ENCODE data around the gene ADCY5.

DNA sequence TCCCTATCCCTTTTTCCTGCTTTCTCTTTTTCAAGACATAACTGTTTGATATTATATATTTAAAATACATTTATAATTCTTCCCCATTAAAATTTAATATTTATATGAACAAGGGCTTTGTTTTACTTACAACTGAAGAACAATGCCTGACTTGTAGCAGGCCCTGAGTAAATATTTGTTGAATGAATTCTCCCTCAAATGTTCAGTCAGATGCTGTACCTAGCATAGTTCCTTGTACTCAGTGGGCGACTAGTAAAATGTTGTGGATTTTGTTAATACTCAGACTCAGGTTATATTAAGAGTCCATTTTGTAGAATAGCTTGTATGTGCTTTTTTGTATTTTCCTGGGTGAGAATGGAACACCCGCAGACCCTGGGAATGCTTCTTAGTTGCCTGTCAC lies 178.1 kb downstream of the ADCY5 start:
- no peak for TF ChIP-seq CTCF (conservative IDR thresholded peaks at IDR 0.05)
- no peak for TF ChIP-seq ZFX (IDR thresholded peaks at IDR 0.05)
